ENCODE results near the gene TMEM14B. TPM values are rescaled to one million over a fixed set of nuclear protein-coding genes. Genes with fewer than 3 reads are reported as not detected.

TMEM14B gene
- total and polyA plus RNA-seq, 9 of the 15 experiments (the other 6 are each of a cell fraction or from before 2014, with no cell fraction given): 174 to 862 (median 263) TPM

- peak; percentile 91 for TF ChIP-seq REST (IDR thresholded peaks at IDR 0.05; ENCODE audit: borderline replicate concordance)
- no peak for TF ChIP-seq REST (CRISPR knock-in tag; IDR thresholded peaks at IDR 0.05; ENCODE audit: low read depth)
- no peak for TF ChIP-seq NELFE (IDR thresholded peaks at IDR 0.05; ENCODE audit: insufficient read depth, insufficient read length)
- TF ChIP-seq RHOXF2B (CRISPR knock-in tag; conservative IDR thresholded peaks at IDR 0.05): no peak
- TF ChIP-seq TAF7 (tag; IDR thresholded peaks at IDR 0.05): no peak
- peak; percentile 45; the same call in 1 of the 2 replicates for TF ChIP-seq SP1 (CRISPR knock-in tag; IDR thresholded peaks at IDR 0.05)
- TF ChIP-seq SRSF7 (optimal IDR thresholded peaks at IDR 0.05; ENCODE audit: low read depth, low read length): no peak
- no peak for TF ChIP-seq ATF1 (CRISPR knock-in tag; IDR thresholded peaks at IDR 0.05)
- peak; percentile 16; the same call in 1 of the 2 replicates for TF ChIP-seq ATF1 (tag; IDR thresholded peaks at IDR 0.05)
- TF ChIP-seq STAG1 (CRISPR knock-in tag; IDR thresholded peaks at IDR 0.05; ENCODE audit: borderline replicate concordance): peak; percentile 81
- no peak for TF ChIP-seq NCOA4 (IDR thresholded peaks at IDR 0.05; ENCODE audit: partially characterized antibody)
- TF ChIP-seq ZBTB49 (CRISPR knock-in tag; IDR thresholded peaks at IDR 0.05; ENCODE audit: borderline replicate concordance): no peak
- peak; percentile 83 for TF ChIP-seq ARID2 (IDR thresholded peaks at IDR 0.05)
- TF ChIP-seq CTCF (IDR thresholded peaks at IDR 0.05 in 2 of 3, conservative IDR thresholded peaks at IDR 0.05 in 1 of 3; ENCODE audit: insufficient read depth in 2 of 3, low read depth in 1 of 3, low read length in 3 of 3): peak; percentile 94 to 98 (median 97)
- peak; percentile 57 for TF ChIP-seq CC2D1A (IDR thresholded peaks at IDR 0.05)
- no peak for TF ChIP-seq PTBP1 (IDR thresholded peaks at IDR 0.05; ENCODE audit: low read depth, low read length)
These were observed 53.7 kb downstream of the TMEM14B start (continued) for GRCh38 chr6:10801224-10801848.
